SU-DHL-6 (cell line): ENCODE measurements around the gene SP140.

Source experiments
- H2AFZ ChIP-seq: fragments of 200-600 bp; sonication (generic); 2 replicates; pipeline ENCODE4 v1.6.1; 2014; ENCODE audit warnings: low read depth, mild to moderate bottlenecking, moderate library complexity, mixed read lengths, antibody characterized with exemption, low read length; ENCODE audit not compliant: severe bottlenecking
- H3F3A ChIP-seq: fragments of 200-600 bp; shearing (Covaris generic); 2 replicates; pipeline ENCODE4 v1.6.0; 2016; ENCODE audit warnings: antibody characterized with exemption, mild to moderate bottlenecking; ENCODE audit not compliant: insufficient read depth
- H3K27ac ChIP-seq: fragments of 200-600 bp; sonication (generic); 2 replicates; pipeline ENCODE4 v1.5.1; 2016; ENCODE audit warnings: low read depth, mild to moderate bottlenecking, low read length, moderate library complexity, mixed read lengths
- H3K27me3 ChIP-seq: fragments of 200-600 bp; sonication (generic), shearing (Covaris generic); 2 replicates; pipeline ENCODE4 v1.6.0; 2014; ENCODE audit warnings: mild to moderate bottlenecking, low read length
- H3K36me3 ChIP-seq: fragments of 200-600 bp; sonication (generic); 2 replicates; pipeline ENCODE4 v1.6.1; 2014; ENCODE audit warnings: mild to moderate bottlenecking, low read length, mixed read lengths
- H3K4me2 ChIP-seq: fragments of 300-600, 200-600 bp; shearing (Covaris generic), sonication (generic); 2 replicates; pipeline ENCODE4 v1.6.0; 2014; ENCODE audit warnings: low read length, low read depth, mild to moderate bottlenecking; ENCODE audit not compliant: poor library complexity, severe bottlenecking
- H3K4me3 ChIP-seq: fragments of 200-600 bp; sonication (generic); 2 replicates; pipeline ENCODE4 v1.5.1; 2014; ENCODE audit warnings: antibody characterized with exemption, low read length, mild to moderate bottlenecking, mixed read lengths; ENCODE audit not compliant: insufficient read depth, poor library complexity, severe bottlenecking
- H3K79me2 ChIP-seq: fragments of 200-600 bp; sonication (generic); 2 replicates; pipeline ENCODE4 v1.6.1; 2014; ENCODE audit warnings: mild to moderate bottlenecking, low read length, moderate library complexity; ENCODE audit not compliant: insufficient read depth
- H3K9ac ChIP-seq: fragments of 200-600 bp; sonication (generic); 2 replicates; pipeline ENCODE4 v1.7.0; 2014; ENCODE audit warnings: mild to moderate bottlenecking, low read length
- H3K9me2 ChIP-seq: fragments of 200-600 bp; sonication (generic); replicated peaks from 2 replicates; pipeline ENCODE4 v1.6.1; 2014; ENCODE audit warnings: low read length; ENCODE audit not compliant: insufficient read depth
- H3K9me3 ChIP-seq: fragments of 200-600 bp; sonication (generic); 2 replicates; pipeline ENCODE4 v1.6.1; 2014; ENCODE audit warnings: low read length, mixed read lengths; ENCODE audit not compliant: insufficient read depth
- H4K20me1 ChIP-seq: fragments of 200-600 bp; sonication (generic); 2 replicates; pipeline ENCODE4 v1.6.1; 2014; ENCODE audit warnings: low read depth, mild to moderate bottlenecking, antibody characterized with exemption, low read length, moderate library complexity, mixed read lengths
- CTCF ChIP-seq: fragments of 200-600 bp; sonication (generic); IDR thresholded peaks from one replicate; pipeline ENCODE4 v1.5.1; 2017; ENCODE audit warnings: antibody characterized with exemption, mild to moderate bottlenecking, low read length, moderate library complexity; ENCODE audit not compliant: insufficient read depth, poor library complexity, severe bottlenecking
- EZH2phosphoT487 ChIP-seq: fragments of 200-600 bp; sonication (generic), shearing (Covaris generic); conservative IDR thresholded peaks from 2 replicates; pipeline ENCODE4 v1.6.1; 2018; ENCODE audit warnings: mild to moderate bottlenecking, antibody characterized with exemption, low read length, moderate library complexity, mixed read lengths

Gene SP140

GRCh38 chr2:230234122-230234722, 8.7 kb downstream of the SP140 start:
- peaks cover 9% of the 10 kb centered on the region; the same call in 1 of the 2 replicates for H3K9me3 ChIP-seq
- peak overlapping the region; percentile 98 for H3K27ac ChIP-seq
- no peaks in the 10 kb centered on the region for H3K27me3 ChIP-seq
- TF ChIP-seq CTCF: no peak
- TF ChIP-seq EZH2phosphoT487: no peak
- H4K20me1 ChIP-seq: no peaks in the 10 kb centered on the region
- peak overlapping the region; percentile 46 for H3K9ac ChIP-seq
- H3K36me3 ChIP-seq: peaks cover 50% of the 10 kb centered on the region
- H3K79me2 ChIP-seq: peaks cover 70% of the 10 kb centered on the region
- no peak overlapping the region for H3K4me3 ChIP-seq
- no peak overlapping the region for H2AFZ ChIP-seq
- peaks cover 39% of the 10 kb centered on the region for H3F3A ChIP-seq
- H3K9me2 ChIP-seq: no peaks in the 10 kb centered on the region
- peak overlapping the region; percentile 89 for H3K4me2 ChIP-seq

GRCh38 chr2:230234845-230235244, 9.3 kb downstream of the SP140 start:
- no peak overlapping the region for H2AFZ ChIP-seq
- no peaks in the 10 kb centered on the region for H4K20me1 ChIP-seq
- peaks cover 9% of the 10 kb centered on the region; the same call in 1 of the 2 replicates for H3K9me3 ChIP-seq
- H3K4me2 ChIP-seq: peak overlapping the region; percentile 89
- no peaks in the 10 kb centered on the region for H3K9me2 ChIP-seq
- H3K36me3 ChIP-seq: peaks cover 52% of the 10 kb centered on the region
- peaks cover 39% of the 10 kb centered on the region for H3F3A ChIP-seq
- peak overlapping the region; percentile 98 for H3K27ac ChIP-seq
- TF ChIP-seq EZH2phosphoT487: no peak
- no peak for TF ChIP-seq CTCF
- no peak overlapping the region for H3K4me3 ChIP-seq
- no peaks in the 10 kb centered on the region for H3K27me3 ChIP-seq
- H3K9ac ChIP-seq: no peak overlapping the region
- peaks cover 64% of the 10 kb centered on the region for H3K79me2 ChIP-seq

- Histone ChIP-seq H2AFZ (no peak overlapping the region), H3K9me2 (no peaks in the 10 kb centered on the region)
Measured at GRCh38 chr2:230244211-230244610, 18.7 kb downstream of the SP140 start.

More at GRCh38 chr2:230244211-230244610, 18.7 kb downstream of the SP140 start:
- H3K79me2 ChIP-seq: no peaks in the 10 kb centered on the region
- H3K9ac ChIP-seq: no peak overlapping the region
- TF ChIP-seq CTCF (no peak), EZH2phosphoT487 (no peak)
- peaks cover 20% of the 10 kb centered on the region for H3K36me3 ChIP-seq
- H3K27ac ChIP-seq: no peak overlapping the region
- no peaks in the 10 kb centered on the region for H3K27me3 ChIP-seq
- no peaks in the 10 kb centered on the region for H3F3A ChIP-seq
- H3K4me2 ChIP-seq: no peak overlapping the region
- no peak overlapping the region for H3K4me3 ChIP-seq
- H3K9me3 ChIP-seq: no peaks in the 10 kb centered on the region
- H4K20me1 ChIP-seq: no peaks in the 10 kb centered on the region
